ENCODE results near the gene SOX12.
A peak's percentile ranks its signal among the peaks of the same experiment; 100 is the strongest.

Gene SOX12

DNA sequence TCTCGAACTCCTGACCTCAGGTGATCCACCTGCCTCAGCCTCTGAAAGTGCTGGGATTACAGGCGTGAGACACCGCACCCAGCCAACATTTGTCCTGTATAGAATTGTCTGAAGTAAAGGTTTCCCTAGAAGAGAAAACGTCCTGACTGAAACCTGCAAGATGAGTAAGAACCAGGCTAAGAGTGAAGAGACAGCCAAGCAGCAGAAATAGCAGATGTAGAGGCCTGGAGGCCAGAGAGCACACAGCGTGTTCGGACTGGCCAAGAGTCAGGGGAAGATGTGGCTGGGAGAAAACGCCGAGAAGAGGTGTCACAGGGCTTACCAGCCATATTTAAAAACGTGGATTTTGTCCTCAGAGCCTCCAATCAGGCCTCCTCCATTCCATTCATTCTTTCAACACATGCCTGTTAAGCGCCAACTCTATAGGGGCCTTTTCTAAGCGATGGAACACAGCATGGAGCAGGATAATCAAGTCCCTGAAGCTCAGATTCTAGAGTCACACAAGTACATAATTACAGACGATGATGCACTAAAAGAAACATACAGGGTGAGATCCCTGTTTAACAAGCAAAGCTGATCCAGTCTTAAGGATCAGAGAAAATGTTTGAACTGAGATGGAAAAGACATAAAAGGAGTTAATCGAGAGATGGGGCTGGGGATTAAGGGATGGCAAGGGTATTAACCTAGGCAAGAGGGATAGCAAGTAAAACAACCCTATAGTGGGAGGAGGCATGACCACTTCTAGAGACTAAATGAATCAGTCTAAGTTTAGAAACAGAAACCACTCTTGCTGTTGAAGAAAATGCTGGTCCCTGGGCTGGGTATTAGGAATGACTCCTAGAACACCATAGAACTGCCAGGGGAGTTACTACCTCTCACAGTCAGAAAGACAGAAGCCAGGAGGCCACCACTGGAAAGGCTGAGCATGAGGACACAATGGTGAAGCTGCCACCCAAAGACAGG is 23.2 kb upstream of the SOX12 start:
- no peak for DNase-seq

DNA sequence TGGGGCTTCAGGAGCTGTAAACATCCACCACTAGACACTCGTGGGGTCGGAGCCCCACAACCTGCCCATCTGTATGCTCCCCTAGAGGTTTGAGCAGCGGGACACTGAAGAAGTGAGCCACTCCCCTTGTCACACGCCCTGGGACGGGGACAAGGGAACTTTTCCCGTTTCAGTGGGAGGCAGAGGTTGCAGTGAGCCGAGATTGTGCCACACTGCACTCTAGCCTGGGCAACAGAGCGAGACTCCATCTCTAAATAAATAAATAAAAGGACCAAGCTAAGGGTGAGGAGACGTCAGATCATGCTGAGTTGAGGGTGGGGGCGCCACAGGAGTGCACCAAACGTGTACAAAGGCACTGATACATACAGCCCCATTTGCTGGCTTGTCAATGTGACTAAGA is 19.6 kb upstream of the SOX12 start:
- no peak for DNase-seq

DNA sequence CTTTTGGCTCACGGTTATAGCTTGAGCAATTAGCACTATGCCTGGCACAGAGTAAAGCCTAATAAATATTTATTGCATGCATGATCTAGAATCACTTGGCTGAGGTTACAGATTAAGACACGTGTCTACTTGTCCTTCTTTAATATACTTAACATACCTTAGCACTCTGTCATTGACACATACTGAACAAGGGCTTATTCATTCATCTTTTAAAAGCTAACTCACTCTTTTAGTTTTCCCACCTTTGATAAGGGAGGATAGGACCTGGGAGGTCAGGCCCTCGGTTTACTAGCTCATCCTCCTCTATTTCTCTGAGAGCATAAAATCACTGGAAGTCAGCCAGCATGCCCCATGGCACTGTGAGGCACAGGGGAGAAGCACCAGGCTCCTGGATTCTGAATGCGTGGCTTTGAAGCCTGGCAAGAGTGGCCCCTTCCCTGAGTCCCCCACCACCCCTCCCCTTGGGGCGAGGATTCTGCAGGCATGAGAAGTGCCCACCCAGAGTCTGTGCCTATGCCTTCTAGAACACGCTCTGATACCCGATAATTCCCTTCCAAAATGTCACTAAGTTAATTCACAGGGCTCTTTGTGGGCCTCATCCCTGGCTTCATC is 16.8 kb upstream of the SOX12 start:
- DNase-seq: no peak

DNA sequence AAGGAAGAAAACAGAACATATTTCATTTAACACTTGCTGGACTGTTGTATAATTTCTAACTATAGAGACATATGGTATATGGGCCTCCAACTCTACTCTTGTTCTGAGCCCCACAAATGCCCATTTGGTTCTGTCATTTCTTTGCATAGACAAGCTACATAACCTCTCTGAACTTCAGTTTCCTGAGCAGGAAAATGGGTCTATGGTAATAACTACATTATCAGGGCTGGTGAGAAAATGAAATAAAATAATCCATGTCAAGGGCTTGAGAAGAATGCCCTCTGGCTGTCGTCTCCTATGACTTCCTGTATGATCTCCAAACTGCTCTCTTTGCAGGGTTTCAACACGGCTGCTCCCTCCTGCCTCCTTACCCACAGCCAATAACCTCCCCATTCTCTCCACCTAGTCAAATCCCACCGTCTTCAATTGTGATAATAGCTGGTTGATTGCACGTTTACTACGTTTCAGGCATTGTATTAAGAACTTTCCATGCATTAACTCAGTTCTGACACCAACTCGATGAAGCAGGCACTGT is 16.0 kb upstream of the SOX12 start:
- DNase-seq: peak; percentile 71

DNA sequence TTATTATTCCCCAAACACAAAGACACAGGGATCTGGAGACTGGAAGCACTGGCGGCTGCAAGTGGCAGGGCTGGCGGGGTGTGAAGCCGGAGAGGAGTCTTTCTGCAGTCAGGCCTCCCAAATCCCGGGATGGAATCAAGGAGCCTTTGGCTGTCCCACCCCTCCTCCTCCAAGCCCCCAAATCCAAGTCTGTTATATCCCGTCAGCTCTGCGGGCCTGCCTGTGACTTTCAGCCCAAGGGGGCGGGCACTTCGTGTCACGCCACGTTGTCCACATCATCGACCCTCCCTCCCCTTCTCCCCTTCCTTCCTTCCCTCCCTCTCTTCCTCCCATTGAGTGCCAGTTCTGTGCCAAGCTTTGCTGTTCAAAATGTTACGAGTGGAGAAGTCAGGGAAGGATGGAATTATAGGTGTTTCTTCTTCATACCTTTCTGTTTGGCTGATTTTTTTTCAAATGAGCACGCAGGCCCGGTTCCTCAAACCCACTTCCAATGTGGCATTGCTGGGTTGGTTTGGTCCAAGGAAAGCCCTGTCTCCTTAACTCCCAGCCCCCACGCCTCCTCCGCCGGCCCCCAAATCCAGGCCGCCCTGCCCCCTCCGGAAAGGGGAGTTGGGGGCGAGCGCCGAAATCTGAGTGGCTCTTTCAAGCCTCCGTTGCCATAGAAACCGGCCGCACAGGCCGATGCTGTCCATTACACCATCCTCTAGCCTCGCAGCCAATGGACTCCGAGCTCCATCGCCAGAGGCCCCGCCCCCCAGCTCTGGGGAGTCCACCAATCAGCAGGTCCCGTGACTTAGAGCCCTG is 15.3 kb upstream of the SOX12 start:
- DNase-seq: peak; percentile 97

DNA sequence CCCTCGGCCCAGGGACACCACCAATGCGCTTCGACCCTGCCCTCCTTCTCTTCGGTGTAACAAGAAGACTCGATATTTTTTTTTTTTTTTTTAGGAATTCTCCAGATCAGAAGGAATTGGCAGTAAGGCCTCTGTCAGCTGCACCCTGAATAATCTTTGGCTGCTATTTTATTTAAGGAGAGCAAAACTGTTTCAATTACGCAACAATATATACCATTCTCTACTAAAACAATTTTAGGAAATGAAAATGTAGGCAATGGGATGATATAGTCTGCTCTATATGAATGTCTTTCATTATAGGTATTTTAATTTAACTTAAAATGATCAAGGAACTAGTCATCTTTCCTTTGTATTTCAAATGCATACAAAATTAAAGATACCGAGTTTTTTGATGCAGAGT is 14.7 kb upstream of the SOX12 start:
- no peak for DNase-seq

DNA sequence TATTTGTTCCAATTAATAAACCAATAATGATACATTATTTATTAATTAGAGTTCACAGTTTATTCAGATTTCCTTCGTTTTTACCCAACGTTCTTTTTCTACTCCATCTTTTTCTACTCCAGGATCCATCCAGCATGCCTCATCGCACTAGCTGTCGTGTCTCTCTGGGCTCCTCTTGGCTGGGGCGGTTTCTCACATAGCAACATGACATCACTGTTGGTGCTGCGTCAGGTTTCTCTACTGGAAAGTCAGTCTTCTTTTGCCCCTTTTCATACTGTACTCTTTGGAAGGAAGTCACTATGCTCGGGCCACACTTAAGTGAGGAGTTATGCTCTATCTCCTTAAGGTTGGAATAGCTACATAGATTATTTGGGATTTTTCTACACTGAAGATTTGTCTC is 13.7 kb upstream of the SOX12 start:
- no peak for DNase-seq

DNA sequence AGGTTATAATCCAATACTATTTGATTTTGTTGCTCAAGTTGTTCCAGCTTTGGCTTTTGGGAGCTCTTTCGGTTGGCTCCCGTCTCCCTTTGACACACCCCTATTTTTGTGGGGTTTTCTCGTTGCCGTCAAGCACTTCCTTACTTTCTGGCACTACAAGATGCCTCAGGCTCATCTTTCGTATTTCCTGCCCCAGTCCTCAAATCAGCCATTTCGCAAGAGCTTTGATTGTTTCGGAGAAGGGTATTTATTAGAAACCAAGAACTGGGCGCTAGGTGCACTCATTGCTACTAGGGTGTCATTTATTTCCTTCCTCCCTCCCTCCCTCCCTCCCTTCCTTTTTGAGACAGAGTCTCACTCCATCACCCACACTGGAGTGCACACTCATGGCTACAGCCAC is 13.3 kb upstream of the SOX12 start:
- no peak for DNase-seq

DNA sequence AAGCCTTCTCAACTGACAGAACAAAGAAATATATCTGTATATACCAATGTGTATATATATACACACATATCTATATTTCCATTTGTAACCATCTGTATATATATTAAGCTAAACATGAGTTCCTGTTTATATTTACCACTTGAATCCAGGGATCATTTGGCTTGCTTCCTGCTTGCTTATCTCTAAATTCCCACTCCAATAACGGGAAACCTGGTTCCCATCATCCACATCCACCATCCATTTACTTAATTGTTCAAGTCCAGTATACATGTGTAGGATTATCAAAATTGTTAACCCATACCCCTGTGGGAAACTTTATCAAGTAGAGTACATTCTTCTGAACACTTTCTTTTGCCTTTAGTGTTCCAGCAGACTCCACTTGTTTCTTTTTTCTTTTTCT is 12.5 kb upstream of the SOX12 start:
- DNase-seq: no peak

DNA sequence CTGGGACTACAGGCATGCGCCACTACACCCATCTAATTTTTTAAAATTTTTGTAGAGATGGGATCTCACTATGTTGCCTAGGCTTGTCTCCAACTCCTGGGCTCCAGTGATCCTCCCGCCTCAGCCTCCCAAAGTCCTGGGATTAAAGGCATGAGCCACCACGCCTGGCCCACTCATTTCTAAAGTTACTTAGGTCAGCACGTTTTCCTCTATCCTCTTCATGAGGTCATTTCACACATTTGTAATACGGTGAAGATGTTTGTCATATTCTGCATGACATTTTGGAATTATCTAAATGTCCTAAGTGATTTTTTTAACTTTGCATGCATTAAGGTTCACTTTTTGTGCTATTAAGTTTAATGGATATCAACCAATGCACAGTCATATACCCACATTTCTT is 11.9 kb upstream of the SOX12 start:
- DNase-seq: no peak

DNA sequence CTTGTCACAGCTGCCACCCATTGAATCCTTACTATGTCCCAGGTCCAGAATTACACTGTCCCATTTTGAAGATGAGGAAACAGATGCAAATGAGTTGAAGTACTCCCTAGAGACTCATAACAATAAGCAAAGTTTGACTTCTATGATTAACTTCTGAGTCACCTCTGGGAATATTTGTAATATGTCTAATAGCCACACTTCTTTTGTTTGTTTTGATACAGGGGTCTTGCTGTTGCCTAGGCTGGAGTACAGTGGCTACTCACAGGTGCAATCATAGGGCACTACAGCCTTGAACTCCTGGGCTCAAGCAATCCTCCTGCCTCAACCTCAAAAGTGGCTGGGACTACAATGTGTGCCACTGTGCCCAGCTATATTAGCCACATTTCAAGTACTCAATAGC is 11.4 kb upstream of the SOX12 start:
- no peak for DNase-seq

DNA sequence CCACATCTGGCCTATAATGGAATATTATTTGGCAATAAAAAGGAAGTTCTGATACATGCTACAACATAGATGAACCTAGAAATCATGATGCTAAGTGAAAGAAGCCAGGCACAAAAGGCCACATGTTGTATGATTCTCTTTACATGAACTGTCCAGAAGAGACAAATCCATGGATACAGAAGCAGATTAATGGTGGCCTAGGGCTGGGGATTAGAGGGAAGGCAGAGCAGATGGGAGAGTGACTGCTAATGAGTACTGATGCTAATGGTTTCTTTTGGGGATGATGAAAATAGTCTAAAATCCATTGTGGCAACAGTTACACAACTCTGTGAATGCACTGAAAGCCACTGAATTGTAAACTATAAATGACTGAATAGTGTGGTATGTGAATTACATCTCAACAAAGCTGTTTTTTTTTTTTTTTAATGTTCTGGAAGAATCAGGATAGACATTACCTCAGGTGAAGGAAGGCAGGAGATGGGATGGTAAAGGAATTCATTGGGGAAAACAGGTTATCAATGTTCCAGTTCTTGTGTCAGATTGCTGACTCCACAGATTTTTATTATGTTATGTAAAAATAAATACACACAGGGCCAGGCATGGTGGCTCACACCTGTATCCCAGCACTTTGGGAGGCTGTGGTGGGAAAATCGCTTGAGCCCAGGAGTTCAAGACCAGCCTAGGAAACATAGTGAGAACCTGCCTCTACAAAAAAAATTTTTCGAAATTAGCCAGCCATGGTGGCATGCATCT is 8.9 kb upstream of the SOX12 start:
- DNase-seq: no peak

DNA sequence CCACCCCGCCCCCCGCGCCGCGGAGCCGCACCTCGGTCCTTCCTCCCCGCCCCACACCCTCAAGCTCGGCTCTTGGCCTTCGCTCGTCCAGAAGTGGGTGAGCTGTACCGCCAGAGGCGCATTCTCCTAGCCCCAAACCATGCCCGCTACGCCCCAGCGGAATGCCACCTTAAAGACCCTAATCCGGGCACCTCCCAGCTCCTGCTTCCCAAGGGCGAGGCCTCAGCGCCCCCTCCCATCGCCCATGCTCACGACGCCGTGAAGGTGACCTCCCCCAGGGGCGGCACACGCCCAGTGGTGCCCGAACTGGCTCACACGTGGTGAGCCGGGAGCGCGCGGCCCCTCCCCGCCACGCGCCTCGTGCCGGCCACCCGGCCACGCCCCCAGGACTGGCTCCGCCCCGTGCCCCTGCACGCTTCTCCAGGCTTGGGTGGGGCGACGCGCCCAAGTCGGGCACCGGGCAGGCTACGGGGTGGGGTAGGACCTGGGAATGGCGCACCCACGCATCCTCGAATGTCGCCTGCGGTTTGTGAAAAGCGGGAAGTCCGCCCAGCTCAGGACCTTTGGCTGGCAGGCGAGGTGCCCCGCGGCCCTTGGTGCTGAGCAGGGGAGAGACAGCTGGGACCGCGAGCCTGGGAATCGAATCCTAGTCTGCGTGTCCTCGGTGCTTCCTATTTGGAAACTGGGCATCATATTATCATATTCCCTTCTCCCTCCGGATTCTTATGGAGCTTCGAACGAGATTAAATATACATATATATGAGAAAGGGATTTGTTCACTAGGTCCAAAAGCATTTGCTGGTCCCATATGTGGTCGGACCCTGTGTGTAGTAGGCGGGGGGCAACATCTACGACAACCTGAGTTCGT is 941 bp upstream of the SOX12 start:
- peak; percentile 76 for DNase-seq

DNA sequence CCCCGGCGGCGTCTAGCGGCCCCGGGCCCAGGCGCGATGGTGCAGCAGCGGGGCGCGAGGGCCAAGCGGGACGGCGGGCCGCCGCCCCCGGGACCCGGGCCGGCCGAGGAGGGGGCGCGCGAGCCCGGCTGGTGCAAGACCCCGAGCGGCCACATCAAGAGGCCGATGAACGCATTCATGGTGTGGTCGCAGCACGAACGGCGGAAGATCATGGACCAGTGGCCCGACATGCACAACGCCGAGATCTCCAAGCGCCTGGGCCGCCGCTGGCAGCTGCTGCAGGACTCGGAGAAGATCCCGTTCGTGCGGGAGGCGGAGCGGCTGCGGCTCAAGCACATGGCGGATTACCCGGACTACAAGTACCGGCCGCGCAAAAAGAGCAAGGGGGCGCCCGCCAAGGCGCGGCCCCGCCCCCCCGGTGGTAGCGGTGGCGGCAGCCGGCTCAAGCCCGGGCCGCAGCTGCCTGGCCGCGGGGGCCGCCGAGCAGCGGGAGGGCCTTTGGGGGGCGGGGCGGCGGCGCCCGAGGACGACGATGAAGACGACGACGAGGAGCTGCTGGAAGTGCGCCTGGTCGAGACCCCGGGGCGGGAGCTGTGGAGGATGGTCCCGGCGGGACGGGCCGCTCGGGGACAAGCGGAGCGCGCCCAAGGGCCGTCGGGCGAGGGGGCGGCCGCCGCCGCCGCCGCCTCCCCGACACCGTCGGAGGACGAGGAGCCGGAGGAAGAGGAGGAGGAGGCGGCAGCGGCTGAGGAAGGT is 715 bp downstream of the SOX12 start:
- DNase-seq: no peak

DNA sequence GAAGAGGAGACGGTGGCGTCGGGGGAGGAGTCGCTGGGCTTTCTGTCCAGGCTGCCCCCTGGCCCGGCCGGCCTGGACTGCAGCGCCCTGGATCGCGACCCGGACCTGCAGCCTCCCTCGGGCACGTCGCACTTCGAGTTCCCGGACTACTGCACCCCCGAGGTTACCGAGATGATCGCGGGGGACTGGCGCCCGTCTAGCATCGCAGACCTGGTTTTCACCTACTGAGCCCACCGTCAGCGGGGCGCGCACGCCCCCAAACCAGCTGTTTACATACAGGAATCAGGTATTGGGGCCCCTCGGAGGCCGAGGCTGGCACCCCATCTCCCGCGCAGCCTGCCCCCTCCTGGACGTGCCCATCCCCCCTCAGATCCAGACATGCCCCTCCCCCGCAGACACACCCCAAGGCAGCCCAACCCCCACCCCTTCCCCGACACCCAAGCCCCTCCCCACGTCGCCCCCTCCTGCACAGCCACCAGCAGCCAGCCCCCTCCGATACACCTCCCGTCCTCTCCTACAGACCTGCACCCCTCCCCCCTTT is 1.4 kb downstream of the SOX12 start:
- DNase-seq: no peak

DNA sequence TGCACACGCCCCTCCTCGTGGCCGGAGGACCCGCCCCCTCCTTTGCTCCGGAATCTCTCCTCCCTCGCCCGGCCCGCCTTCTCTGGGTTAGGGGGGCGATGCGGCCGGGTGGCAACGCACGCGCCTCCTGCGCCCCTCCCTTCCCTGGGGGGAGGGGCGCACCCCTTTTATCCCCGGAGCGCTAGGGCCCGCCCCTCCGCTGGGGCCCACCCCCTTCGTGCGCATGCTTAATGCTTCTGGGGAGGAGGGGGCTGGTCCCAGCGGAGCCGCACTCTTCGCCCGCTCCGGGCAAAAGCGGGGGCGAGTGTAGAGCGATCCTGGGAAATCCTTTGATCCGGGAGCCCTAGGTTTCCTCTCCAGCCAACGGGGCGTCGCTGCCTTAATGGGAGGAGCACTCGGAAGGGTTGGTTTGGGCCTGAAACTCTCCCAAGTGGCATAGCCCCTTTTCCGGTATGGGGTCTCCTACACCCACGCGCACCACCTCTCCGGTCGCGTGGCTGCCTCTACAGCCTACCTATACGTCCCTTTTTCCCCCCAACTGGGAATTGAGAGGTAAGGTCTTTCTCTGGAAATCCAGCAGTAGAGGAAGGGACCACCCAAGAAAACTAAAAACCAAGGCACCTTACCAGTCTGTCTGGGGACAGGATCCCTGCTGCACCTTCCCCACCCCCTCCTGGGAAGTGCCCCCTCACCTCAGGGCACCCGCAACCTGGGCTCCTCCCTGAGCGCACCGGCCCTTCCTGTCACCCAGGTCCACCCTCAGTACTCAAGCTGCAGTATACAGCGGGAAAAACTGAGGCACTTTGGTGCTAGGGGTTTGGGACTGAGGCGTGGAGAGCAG is 2.1 kb downstream of the SOX12 start:
- DNase-seq: peak; percentile 44

DNA sequence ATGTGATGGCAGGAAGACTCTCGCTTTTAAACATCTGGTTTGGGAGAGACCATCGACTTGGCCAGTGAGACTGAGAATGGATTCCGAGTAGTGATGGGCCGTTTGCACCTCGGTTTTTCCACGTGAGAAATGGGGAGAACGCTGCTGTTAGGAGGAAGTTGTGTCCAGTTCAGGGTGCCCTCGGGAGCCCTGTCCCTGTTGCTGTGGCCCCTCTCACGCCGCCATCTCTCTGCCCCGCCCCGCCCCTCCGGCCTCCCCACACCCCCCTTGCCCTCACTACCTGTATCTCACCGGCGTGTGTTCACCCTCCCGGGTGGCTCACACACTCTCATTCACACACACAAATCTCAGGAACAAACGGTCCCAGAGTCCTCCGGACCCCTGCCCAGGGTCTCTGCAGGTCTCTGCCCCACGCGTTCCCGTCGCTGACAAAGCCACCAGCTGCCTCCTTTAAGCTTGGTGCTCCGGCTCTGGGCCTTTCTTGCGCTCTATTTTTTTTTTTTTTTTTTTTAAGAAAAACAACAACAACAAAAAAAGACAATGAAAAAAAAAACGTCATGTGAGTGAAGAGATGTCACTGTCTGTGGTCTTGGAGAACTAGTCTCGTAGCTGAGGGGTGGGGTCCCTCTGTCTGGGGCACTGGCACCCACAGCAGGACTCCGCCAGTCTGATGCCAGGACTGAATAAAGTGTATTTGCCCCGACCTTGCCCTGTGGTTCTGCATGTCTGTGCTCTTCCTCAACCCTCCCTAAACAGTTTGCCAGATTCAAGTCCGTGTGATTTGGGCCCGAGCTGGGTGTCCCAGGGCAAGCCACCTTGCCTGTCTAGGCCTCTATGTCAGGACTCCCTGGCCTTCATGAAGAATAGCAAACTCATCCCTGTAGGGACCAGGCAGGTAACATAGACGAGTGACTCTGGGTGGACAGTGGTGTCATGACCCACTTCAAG is 2.9 kb downstream of the SOX12 start:
- DNase-seq: no peak

DNA sequence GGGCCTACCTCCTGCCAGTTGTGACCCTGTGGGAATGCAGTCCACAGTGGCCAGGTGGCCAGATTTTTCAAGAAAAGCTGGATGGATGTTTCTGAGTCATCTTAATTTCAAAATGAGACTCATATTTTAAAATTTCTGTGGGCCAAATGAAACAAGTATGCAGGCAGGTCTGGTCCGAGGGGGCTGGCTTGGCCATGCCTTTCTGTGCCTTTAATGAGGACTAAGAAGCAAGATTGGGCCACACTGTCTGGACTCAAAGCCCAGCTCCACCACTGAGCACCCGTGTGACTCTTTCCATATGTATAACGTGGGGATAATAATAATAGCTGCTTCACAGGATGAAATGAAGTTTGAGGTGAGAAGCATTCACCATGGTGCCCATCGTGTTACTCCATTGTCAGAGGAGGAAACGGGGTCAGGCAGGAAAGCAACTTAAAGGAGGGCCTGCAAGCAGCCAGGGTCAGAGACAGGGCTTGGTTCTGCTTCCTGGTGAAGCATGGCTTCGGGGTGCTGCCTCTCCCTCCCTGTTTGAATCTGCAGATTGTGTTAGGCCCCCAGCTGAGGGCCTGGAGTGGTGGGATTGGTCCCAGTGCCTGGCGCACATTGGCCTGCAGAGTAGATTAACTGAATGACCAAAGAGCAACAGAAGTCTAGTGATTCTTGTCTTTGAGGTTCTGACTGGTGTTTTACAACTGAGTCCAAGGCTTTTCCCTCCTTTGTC is 3.8 kb downstream of the SOX12 start:
- no peak for DNase-seq
